Large intestine (tissue), 1 donor: ENCODE data around the gene SSBP1. TPM values are rescaled to one million over a fixed set of nuclear protein-coding genes. Genes with fewer than 3 reads are reported as not detected.

Source experiments
- polyA plus RNA-seq: library from polyadenylated mRNA; unstranded; fragments of 120-200 nt; gene quantifications from one replicate; pipeline ENCODE4 v1.2.1, GENCODE V29; 2013

SSBP1 gene
- polyA plus RNA-seq, 1 donor, result 134 TPM

Other genes starting within 250 kb of the SSBP1 start
- gene AGK, start 186.9 kb upstream of the SSBP1 start, polyA plus RNA-seq, result 27.4 TPM
- gene DENND11, start 36.2 kb upstream of the SSBP1 start, polyA plus RNA-seq, result 53.4 TPM
- gene WEE2, start 30.0 kb upstream of the SSBP1 start, polyA plus RNA-seq, result 5.1 TPM
- gene TAS2R3, start 25.7 kb downstream of the SSBP1 start, polyA plus RNA-seq, result 0.15 TPM
- 2.6 TPM for gene TAS2R4, start 38.3 kb downstream of the SSBP1 start, polyA plus RNA-seq
- 6.6 TPM for gene TAS2R5, start 51.9 kb downstream of the SSBP1 start, polyA plus RNA-seq
- 0.34 TPM for gene PRSS37, start 103.1 kb downstream of the SSBP1 start, polyA plus RNA-seq
- gene OR9A4, start 178.0 kb downstream of the SSBP1 start, polyA plus RNA-seq, result not detected
- 0.09 TPM for gene CLEC5A, start 208.6 kb downstream of the SSBP1 start, polyA plus RNA-seq
- 0.16 TPM for gene TAS2R38, start 235.4 kb downstream of the SSBP1 start, polyA plus RNA-seq